HG03469 (cell line): ENCODE measurements around the gene BEND7.
"Not testable (repeated sequence)": the region's sequence is repeated elsewhere in the genome, so short reads cannot be mapped to it uniquely, and the experiment has no call there.

ENCODE experiments used
- ATAC-seq: cut with Tn5 transposase; IDR thresholded peaks from one replicate; pipeline ENCODE4 v1.9.1; 2021; ENCODE audit warnings: mild to moderate bottlenecking, moderate library complexity, moderate number of reproducible peaks; ENCODE audit not compliant: unreplicated experiment

BEND7 gene

DNA sequence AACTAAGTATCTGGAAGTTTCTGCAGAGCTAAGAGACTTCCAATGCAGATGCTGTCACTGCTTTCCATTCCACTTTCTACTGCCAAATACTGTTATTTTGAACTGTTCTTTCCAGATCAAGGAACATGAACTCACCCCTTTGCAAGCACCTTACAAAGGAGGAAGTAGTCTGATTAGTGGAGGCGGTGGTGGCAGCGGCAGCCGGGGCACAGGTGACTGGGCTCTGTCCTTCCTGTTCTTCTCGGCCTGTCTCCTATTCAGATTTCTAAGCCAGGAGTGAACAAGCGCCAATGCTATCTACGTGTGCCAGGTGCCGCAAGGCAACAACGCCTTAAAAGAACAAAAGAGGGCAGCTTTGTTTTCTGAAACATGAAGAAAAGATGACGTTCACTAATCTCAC lies 44.9 kb downstream of the BEND7 start:
- ATAC-seq, result no peak

DNA sequence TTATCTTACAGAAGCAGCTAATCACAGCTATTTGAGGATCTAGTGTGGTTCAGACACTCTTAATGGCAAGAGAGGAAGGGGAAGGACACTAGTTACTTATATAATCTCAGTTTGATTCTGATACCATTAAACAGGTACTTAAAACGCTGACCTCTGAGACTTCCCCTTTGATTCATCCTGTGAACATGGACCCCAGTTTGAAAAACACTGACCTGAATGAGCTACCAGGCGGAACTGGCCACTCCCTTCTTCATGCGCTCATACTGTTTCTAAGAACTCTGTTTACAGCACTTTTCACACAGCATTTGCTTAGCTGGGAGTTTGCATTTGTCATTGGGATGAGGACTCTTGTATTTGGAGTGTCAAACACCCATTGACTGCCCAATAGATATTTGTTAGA lies 45.7 kb downstream of the BEND7 start:
- no peak for ATAC-seq

DNA sequence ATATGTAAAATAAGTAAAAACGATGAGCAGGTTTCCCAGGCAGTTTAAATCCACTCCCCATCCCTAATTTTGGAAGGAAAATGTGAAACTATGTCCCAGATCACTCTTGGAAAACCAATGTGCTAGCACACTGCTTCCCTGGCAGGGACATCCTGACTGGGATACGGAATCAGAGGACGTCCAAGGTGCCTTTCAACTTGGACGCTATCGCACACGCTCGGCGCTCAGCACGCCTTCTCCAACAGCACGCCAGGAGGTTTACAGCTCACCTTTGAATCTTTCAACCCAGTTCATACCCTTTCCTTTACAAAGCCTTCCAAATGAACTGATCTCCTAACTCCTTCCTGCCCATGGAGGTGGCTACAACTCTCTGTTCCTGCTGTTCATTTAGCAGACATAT lies 47.1 kb downstream of the BEND7 start:
- ATAC-seq, result no peak

DNA sequence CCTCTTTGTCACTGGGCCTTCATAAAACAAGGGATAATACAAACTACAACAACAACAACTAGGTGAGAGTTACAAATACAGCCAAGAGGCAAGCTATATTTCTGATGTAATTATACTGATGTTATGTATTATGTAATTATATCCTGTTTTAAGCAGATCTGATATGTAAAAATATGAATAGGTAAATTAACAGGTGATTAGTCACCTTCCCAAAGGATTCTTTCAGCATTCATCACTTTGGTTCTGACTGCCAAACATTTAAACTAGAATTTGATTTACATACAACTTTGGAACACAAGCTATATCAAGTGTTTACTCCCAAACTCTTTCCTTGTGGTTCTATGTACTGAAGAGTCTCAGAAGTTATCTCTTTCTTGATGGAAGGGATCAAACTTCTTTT lies 53.7 kb downstream of the BEND7 start:
- no peak for ATAC-seq

DNA sequence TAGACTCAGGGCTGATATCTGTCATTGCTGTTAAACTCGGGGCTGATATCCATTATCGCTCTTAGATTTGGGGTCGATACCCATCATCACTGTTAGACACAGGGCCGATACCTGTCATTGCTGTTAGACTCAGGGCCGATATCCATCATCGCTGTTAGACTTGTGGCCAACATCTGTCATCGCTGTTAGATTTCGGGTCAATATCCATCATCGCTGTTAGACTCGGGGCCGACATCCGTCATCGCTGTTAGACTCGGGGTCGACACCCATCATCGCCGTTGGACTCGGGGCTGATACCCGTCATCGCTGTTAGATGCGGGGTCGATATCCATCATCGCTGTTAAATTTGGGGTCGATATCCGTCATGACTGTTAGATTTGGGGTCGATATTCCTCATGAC lies 54.8 kb downstream of the BEND7 start:
- ATAC-seq, result no peak

GRCh38 chr10:13472359-13472758 lies 56.5 kb downstream of the BEND7 start:
- no peak for ATAC-seq

- no peak for ATAC-seq
Observed at GRCh38 chr10:13470270-13470669, 58.5 kb downstream of the BEND7 start.

DNA sequence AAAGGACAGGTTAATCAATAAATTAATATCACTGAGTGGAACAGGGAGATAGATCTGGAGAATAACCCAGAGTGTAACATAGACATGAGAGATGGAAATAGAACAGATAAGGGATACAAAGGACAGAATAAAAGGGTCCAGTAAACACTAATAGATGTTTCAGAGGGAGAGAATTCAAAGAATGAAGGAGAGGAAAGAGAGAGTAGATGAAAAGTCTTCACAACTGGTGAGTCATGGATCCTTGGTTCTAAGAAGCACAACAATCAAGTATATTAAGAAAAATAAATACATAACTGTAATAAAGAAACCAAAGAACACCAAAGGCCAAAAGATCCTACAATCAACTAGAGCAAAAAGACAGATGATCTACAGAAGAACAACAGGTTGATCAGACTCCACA lies 66.3 kb downstream of the BEND7 start:
- ATAC-seq, result no peak

DNA sequence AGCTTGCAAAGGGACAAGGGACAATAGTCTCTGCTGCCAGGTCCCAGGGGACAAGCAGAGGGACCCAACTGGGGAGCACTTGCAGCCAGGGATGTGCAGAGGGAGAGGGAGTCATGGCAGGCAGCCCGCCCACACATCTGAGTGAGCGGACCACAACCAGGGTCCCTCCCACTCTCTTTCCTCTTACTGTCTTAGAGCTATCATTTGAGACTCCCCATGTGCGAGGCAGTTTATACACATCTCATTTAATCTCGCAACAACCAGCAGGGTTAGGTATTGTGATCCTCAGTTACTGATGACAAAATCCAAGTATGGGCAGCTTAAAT lies 70.2 kb downstream of the BEND7 start:
- no peak for ATAC-seq

- ATAC-seq, result no peak
Observed at GRCh38 chr10:13457958-13458686, 70.7 kb downstream of the BEND7 start.

DNA sequence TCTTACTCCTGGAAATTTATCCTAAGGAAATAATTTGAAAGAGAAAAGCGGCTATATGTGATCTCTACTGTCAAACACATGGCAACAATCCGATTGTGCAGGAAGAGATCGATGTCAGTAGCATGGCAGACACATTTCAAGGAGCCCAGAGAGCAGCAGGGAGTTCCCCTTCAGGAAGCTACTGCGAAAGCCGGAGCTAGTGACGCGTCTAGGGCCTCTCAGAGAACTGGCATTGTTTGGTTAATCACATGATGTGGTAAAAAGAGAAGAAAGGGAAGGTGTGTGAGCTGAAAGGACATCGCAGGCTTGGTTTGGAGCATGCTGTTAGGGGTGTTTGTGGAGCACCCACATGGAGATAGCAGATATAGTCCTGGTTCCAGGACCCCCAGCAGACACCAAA lies 74.9 kb downstream of the BEND7 start:
- ATAC-seq, result peak; percentile 56

GRCh38 chr10:13450069-13450468 lies 78.7 kb downstream of the BEND7 start:
- no peak for ATAC-seq

GRCh38 chr10:13449296-13449695 lies 79.5 kb downstream of the BEND7 start:
- no peak for ATAC-seq

DNA sequence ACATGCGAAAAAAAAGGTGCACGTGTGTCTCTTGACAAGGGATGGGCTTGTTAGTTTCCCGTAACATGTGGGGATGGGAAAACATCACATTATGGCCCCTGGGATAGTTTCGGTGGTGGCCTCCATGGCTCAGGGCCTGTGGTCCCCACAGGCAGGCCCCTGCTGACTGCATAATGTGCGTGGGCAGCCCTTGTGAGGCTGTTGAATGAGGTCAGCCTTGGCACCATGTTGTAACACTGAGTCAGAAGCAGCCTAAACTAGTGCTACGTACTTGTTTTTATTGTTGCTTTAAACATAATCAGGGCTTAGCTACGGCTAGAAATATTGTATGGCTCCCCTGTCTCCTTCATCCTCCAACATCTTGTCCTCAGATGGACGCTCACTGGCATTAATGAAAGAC lies 80.6 kb downstream of the BEND7 start:
- no peak for ATAC-seq

DNA sequence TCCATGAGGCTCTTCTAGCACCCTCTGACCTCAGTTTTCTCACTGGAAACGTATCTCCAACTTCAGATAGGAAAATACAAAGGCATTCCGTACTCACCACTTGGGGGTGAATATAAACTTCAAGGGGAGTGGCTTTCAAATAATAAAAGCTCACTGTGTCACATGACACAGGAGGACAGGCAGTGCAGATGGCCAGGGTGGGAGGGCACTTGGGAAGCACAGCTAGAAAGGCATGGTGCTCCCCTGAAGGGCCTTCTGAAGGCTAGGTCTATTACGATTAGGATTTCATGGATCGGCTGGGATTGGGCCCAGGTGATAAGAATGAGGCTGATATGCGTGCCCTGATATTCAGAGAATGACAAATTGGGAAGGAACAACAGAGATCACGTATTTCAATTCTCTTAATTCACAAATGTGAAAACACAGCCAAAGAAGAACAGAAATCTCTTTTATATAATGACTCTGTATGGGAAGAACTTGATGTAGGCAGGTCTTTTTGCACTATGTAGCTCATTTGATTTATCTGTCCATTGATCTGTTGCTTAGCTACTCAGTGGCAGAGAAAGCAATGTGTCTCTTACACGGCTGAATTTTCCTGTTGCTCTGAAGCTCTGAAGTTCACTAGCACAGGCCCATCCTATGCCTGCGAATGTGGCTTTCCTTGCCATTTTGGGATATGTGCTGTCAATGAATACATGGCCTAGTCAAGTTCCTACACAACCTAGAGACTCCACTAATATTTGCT lies 83.0 kb downstream of the BEND7 start:
- no peak for ATAC-seq

GRCh38 chr10:13441476-13441875 lies 87.3 kb downstream of the BEND7 start:
- ATAC-seq, result no peak

DNA sequence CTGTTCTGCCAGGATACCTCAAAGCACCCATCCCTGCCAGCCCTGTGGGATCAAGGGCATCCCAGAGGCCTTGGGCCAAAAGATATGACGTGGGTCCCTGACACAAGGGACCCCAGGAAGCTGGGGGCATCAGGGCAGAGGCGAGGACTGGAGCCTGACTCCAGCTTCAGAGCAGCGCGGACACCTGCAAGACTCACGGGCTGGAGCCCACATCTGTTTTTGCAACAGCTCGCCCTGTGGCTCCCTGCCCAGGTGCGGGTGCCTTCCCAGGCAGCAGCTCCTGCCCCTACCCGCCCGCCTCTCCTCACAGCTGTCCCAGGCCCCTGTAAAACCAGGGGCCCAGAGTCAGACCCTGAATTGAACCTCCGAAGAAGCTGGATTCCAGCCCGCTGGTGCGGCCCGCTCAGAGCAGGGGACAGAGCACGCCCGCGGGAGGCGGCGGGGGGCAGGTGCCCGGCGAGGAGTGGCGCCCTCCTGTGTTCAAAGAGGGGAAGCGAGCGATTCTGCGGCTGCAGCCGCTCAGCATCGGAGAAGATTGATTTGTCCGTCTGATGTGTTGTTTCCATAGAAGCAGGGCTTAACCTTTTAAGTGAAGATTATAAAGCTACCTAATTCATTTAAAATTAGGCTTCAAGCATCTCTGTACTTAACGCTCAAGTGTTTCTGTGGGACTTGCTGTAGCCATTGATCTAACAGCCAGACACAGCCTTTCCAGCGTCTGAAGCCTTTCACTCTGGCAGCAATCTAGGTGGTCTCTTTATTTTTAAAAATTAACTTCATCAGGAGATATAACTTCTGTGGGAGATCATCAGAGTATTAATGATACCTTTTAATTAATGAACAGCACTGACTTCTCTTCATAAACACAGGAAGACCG lies 88.4 kb downstream of the BEND7 start:
- no peak for ATAC-seq

GRCh38 chr10:13439313-13440184 lies 89.3 kb downstream of the BEND7 start:
- no peak for ATAC-seq

- no peak for ATAC-seq
Observed at GRCh38 chr10:13437026-13437555, 91.7 kb downstream of the BEND7 start.

DNA sequence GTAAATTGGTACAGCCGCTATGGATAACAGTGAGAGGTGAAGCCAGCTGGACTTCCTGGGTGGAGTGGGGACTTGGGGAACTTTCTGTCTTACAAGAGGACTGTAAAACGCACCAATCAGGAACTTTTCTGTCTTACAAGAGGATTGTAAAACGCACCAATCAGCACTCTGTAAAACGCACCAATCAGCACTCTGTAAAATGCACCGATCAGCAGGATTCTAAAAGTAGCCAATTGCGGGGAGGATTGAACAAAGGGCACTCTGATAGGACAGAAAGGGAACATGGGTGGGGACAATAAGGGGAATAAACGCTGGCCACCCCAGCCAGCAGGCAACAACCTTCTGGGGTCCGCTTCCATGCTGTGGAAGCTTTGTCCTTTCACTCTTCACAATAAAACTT lies 100.9 kb downstream of the BEND7 start:
- ATAC-seq, result not testable (repeated sequence)

DNA sequence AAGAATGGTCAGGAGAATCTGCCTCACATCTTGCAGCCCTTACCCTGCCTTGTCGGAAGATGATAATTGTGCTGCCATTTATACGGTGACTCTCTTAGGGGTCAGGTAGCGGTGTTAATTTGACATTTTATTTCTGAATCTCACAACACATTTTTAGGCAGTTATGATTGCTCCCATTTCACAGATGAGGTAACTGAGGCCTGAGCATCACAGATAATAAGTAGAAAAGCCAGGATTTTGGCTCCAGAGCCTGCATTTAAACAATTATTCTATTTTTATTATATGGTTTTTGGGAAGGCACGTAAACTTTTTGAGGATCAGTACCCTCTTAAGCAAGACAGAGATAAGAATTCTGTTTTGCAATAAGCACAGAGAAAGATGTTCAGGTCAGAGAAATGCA lies 103.4 kb downstream of the BEND7 start:
- no peak for ATAC-seq
